ENCODE results near the gene DAGLB.

DNA sequence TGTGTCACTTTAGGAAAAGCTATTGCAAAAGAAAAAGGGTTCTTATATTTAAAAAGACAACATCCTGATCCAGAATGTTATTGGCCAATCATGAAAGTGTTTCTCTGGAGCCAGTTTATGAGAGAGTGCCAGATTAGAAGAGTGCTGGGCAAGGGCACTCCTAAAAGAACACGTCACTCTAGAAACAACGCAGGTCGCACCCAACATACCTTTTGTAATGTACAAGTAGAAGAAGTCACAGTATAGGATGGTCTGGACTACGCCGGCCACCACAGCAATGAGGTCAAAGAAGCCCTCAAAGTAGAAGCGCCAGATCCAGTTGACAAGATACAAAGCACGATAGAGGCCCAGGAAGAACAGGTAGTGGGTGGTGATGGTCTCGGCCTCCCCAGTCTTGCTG, 18.1 kb upstream of the DAGLB start:
- TF ChIP-seq POLR2A (IDR thresholded peaks at IDR 0.05): no peak
- TF ChIP-seq, protein P1, sequence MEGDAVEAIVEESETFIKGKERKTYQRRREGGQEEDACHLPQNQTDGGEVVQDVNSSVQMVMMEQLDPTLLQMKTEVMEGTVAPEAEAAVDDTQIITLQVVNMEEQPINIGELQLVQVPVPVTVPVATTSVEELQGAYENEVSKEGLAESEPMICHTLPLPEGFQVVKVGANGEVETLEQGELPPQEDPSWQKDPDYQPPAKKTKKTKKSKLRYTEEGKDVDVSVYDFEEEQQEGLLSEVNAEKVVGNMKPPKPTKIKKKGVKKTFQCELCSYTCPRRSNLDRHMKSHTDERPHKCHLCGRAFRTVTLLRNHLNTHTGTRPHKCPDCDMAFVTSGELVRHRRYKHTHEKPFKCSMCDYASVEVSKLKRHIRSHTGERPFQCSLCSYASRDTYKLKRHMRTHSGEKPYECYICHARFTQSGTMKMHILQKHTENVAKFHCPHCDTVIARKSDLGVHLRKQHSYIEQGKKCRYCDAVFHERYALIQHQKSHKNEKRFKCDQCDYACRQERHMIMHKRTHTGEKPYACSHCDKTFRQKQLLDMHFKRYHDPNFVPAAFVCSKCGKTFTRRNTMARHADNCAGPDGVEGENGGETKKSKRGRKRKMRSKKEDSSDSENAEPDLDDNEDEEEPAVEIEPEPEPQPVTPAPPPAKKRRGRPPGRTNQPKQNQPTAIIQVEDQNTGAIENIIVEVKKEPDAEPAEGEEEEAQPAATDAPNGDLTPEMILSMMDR (IDR thresholded peaks at IDR 0.05): no peak
